HAP-1 (cell line): ENCODE data around the gene CERS2.

Experiments used
- DNase-seq, 2 experiments: peaks; one replicate each; pipeline ENCODE4 v3.0.0-alpha.2; 2016 to 2020; ENCODE audit warnings: low spot score in 2 of 2
- H3K27me3 ChIP-seq: fragments of 250-450 bp; sonication (Bioruptor Pico); 2 replicates; pipeline ENCODE4 v1.5.1; 2020; ENCODE audit warnings: low read depth, mild to moderate bottlenecking, moderate library complexity
- H3K36me3 ChIP-seq: fragments of 250-450 bp; sonication (Bioruptor Pico); replicated peaks from 2 replicates; pipeline ENCODE4 v1.5.1; 2020; ENCODE audit warnings: mild to moderate bottlenecking
- H3K4me1 ChIP-seq: fragments of 250-450 bp; sonication (Bioruptor Pico); 2 replicates; pipeline ENCODE4 v1.5.1; 2020; ENCODE audit warnings: mild to moderate bottlenecking
- H3K4me3 ChIP-seq: fragments of 250-450 bp; sonication (Bioruptor Pico); 2 replicates; pipeline ENCODE4 v1.5.1; 2020; ENCODE audit warnings: mild to moderate bottlenecking, moderate library complexity
- H3K9me3 ChIP-seq: fragments of 250-450 bp; sonication (Bioruptor Pico); 2 replicates; pipeline ENCODE4 v1.5.1; 2020; ENCODE audit warnings: mild to moderate bottlenecking, moderate library complexity
- in situ Hi-C: fragments of 300-500 bp; cut with MboI; formaldehyde crosslinking; loops from 3 replicates; pipeline ENCODE4 v1.14.3; 2020; ENCODE audit warnings: low sequenced_read_pairs, inconsistent platforms, mixed read lengths

The CERS2 gene

GRCh38 chr1:150974580-150975478 is at the start of gene CERS2:
Gene CERS2 (minus strand): TSS chr1:150974835. CDS start chr1:150969090, 5,745 bp downstream.
- Histone ChIP-seq H3K4me3 (peak within 1 kb of the TSS; percentile 73), H3K36me3 (no peaks in the 10 kb centered on the region), H3K4me1 (peaks cover 32% of the 10 kb centered on the region), H3K27me3 (no peaks in the 10 kb centered on the region), H3K9me3 (no peaks in the 10 kb centered on the region)
- peak; percentile 68 to 83 for DNase-seq
- in situ Hi-C loops, result no loop called here

- no peak for DNase-seq
These were observed 38.9 kb upstream of the CERS2 start for GRCh38 chr1:151013518-151013917.

GRCh38 chr1:151012684-151013471 is 38.2 kb upstream of the CERS2 start:
- Histone ChIP-seq H3K36me3 (no peaks in the 10 kb centered on the region), H3K4me1 (peaks cover 7% of the 10 kb centered on the region), H3K4me3 (no peak overlapping the region), H3K27me3 (no peaks in the 10 kb centered on the region), H3K9me3 (no peaks in the 10 kb centered on the region)
- in situ Hi-C loops, result no loop called here
- DNase-seq, result no peak

More at GRCh38 chr1:151013518-151013917, 38.9 kb upstream of the CERS2 start:
- H3K4me1 ChIP-seq, result peaks cover 6% of the 10 kb centered on the region; the same call in 1 of the 2 replicates
- no peaks in the 10 kb centered on the region for H3K27me3 ChIP-seq
- H3K36me3 ChIP-seq, result no peaks in the 10 kb centered on the region; the same call in 1 of the 2 replicates
- no peak overlapping the region for H3K4me3 ChIP-seq
- in situ Hi-C loops, result no loop called here
- H3K9me3 ChIP-seq, result no peaks in the 10 kb centered on the region

GRCh38 chr1:151011154-151011850 is 36.7 kb upstream of the CERS2 start:
- peaks cover 19% of the 10 kb centered on the region for H3K4me1 ChIP-seq
- no peak overlapping the region for H3K4me3 ChIP-seq
- no peak for DNase-seq
- in situ Hi-C loops, result no loop called here
- H3K9me3 ChIP-seq, result no peaks in the 10 kb centered on the region
- H3K36me3 ChIP-seq, result no peaks in the 10 kb centered on the region
- no peaks in the 10 kb centered on the region for H3K27me3 ChIP-seq

- Histone ChIP-seq H3K4me1 (peaks cover 20% of the 10 kb centered on the region), H3K27me3 (no peaks in the 10 kb centered on the region), H3K4me3 (no peak overlapping the region), H3K36me3 (no peaks in the 10 kb centered on the region), H3K9me3 (no peaks in the 10 kb centered on the region)
- DNase-seq, result no peak
- in situ Hi-C loops, result no loop called here
These were observed 35.7 kb upstream of the CERS2 start for GRCh38 chr1:151010346-151010726.

GRCh38 chr1:151009674-151010345 is 35.2 kb upstream of the CERS2 start:
- no peaks in the 10 kb centered on the region for H3K27me3 ChIP-seq
- H3K9me3 ChIP-seq, result no peaks in the 10 kb centered on the region
- H3K36me3 ChIP-seq, result no peaks in the 10 kb centered on the region
- peak overlapping the region; percentile 60; the same call in 1 of the 2 replicates for H3K4me3 ChIP-seq
- in situ Hi-C loops, result no loop called here
- no peak for DNase-seq
- H3K4me1 ChIP-seq, result peaks cover 20% of the 10 kb centered on the region

GRCh38 chr1:151009206-151009587 is 34.6 kb upstream of the CERS2 start:
- Histone ChIP-seq H3K36me3 (no peaks in the 10 kb centered on the region), H3K9me3 (no peaks in the 10 kb centered on the region), H3K4me3 (peak overlapping the region; percentile 60), H3K27me3 (no peaks in the 10 kb centered on the region), H3K4me1 (peaks cover 20% of the 10 kb centered on the region)
- DNase-seq, result no peak
- in situ Hi-C loops, result no loop called here

GRCh38 chr1:151008244-151009205 is 33.9 kb upstream of the CERS2 start, which contains the start of gene PRUNE1:
Gene PRUNE1 (plus strand): TSS chr1:151008449. CDS start chr1:151008633, 184 bp downstream.
- H3K27me3 ChIP-seq, result no peaks in the 10 kb centered on the region
- peak within 1 kb of the TSS; percentile 60 for H3K4me3 ChIP-seq
- DNase-seq, result peak; percentile 92 to 99
- in situ Hi-C loops, result no loop called here
- H3K4me1 ChIP-seq, result peaks cover 22% of the 10 kb centered on the region
- no peaks in the 10 kb centered on the region for H3K36me3 ChIP-seq
- no peaks in the 10 kb centered on the region for H3K9me3 ChIP-seq

- Histone ChIP-seq H3K4me1 (peaks cover 22% of the 10 kb centered on the region), H3K4me3 (peak overlapping the region; percentile 60), H3K36me3 (no peaks in the 10 kb centered on the region), H3K9me3 (no peaks in the 10 kb centered on the region), H3K27me3 (no peaks in the 10 kb centered on the region)
- in situ Hi-C loops, result no loop called here
- DNase-seq, result no peak
These were observed 33.2 kb upstream of the CERS2 start for GRCh38 chr1:151007853-151008243.

GRCh38 chr1:151006327-151007052 is 31.9 kb upstream of the CERS2 start, which contains the start of gene MINDY1:
Gene MINDY1 (minus strand): TSS chr1:151006902. CDS start chr1:151002617, 4,285 bp downstream.
- Histone ChIP-seq H3K4me1 (peaks cover 22% of the 10 kb centered on the region), H3K4me3 (peak within 1 kb of the TSS; percentile 60), H3K27me3 (no peaks in the 10 kb centered on the region), H3K9me3 (no peaks in the 10 kb centered on the region), H3K36me3 (no peaks in the 10 kb centered on the region; the same call in 1 of the 2 replicates)
- in situ Hi-C loops, result no loop called here
- peak; percentile 83 to 88 for DNase-seq

GRCh38 chr1:151005729-151006319 is 31.2 kb upstream of the CERS2 start:
- Histone ChIP-seq H3K9me3 (no peaks in the 10 kb centered on the region), H3K36me3 (no peaks in the 10 kb centered on the region; the same call in 1 of the 2 replicates), H3K27me3 (no peaks in the 10 kb centered on the region), H3K4me1 (peaks cover 22% of the 10 kb centered on the region), H3K4me3 (peak overlapping the region; percentile 25)
- DNase-seq, result no peak
- in situ Hi-C loops, result no loop called here
